ENCODE results near the gene UGT1A5. TPM values are rescaled to one million over a fixed set of nuclear protein-coding genes. Genes with fewer than 3 reads are reported as not detected.

The UGT1A5 gene
- total and polyA plus RNA-seq, 2 of the 13 experiments (the other 11 are each of a cell fraction or from before 2014, with no cell fraction given), result not detected

DNA sequence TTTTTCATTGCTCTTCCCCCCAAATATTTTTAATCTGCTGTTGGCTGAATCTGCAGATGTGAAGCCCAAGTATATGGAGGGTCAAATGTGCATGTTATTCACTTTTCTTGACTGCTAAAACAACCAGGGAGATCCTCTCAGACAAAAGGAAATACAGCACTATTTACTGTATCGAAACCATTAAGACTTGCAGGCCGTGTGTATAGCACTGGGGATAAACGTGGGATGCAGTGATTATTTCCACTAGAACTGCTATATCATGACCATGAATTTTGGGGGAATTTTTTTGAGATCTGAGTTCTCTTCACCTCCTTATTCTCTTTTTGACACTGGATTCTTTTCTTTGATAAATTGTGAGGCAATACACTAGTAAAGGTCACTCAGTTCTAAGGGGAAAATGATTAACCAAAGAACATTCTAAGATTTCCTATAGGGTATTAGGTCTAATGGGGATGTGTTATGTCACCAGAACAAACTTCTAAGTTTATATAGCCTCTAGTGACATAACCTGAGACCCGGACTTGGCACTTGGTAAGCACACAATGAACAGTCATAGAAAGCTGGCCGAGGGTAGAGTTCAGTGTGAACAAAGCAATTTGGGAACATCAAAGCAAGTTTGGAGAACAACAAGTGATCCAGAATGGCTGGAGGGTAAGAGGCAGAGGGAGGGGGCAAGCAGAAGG, 32.5 kb downstream of the UGT1A5 start (continued):
- TF ChIP-seq, protein P1, sequence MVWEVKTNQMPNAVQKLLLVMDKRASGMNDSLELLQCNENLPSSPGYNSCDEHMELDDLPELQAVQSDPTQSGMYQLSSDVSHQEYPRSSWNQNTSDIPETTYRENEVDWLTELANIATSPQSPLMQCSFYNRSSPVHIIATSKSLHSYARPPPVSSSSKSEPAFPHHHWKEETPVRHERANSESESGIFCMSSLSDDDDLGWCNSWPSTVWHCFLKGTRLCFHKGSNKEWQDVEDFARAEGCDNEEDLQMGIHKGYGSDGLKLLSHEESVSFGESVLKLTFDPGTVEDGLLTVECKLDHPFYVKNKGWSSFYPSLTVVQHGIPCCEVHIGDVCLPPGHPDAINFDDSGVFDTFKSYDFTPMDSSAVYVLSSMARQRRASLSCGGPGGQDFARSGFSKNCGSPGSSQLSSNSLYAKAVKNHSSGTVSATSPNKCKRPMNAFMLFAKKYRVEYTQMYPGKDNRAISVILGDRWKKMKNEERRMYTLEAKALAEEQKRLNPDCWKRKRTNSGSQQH (CRISPR knock-in tag; IDR thresholded peaks at IDR 0.05; ENCODE audit: low read depth), result peak; percentile 83; the same call in 1 of the 2 replicates
- TF ChIP-seq TBX2 (CRISPR knock-in tag; IDR thresholded peaks at IDR 0.05; ENCODE audit: borderline replicate concordance) (peak; percentile 100), NR3C1 (CRISPR knock-in tag; IDR thresholded peaks at IDR 0.05) (no peak), SIX4 (CRISPR knock-in tag; IDR thresholded peaks at IDR 0.05) (peak; percentile 91), ZFAT (CRISPR knock-in tag; conservative IDR thresholded peaks at IDR 0.05) (no peak), ZNF335 (CRISPR knock-in tag; IDR thresholded peaks at IDR 0.05) (peak; percentile 73; the same call in 1 of the 2 replicates), CBX5 (CRISPR knock-in tag; IDR thresholded peaks at IDR 0.05; ENCODE audit: borderline replicate concordance) (0 out of 2 replicates have a peak, but pooled peaks have one; percentile 56), ZFP37 (CRISPR knock-in tag; IDR thresholded peaks at IDR 0.05; ENCODE audit: borderline replicate concordance) (0 out of 2 replicates have a peak, but pooled peaks have one; percentile 65), ZNF839 (CRISPR knock-in tag; IDR thresholded peaks at IDR 0.05; ENCODE audit: borderline replicate concordance) (no peak), KDM6A (CRISPR knock-in tag; IDR thresholded peaks at IDR 0.05; ENCODE audit: low read depth) (peak; percentile 93), MBNL3 (CRISPR knock-in tag; conservative IDR thresholded peaks at IDR 0.05) (no peak), ZNF3 (CRISPR knock-in tag; IDR thresholded peaks at IDR 0.05) (peak; percentile 73; the same call in 1 of the 2 replicates), ZNF20 (CRISPR knock-in tag; IDR thresholded peaks at IDR 0.05) (peak; percentile 65; the same call in 1 of the 2 replicates), KAT7 (CRISPR knock-in tag; IDR thresholded peaks at IDR 0.05; ENCODE audit: borderline replicate concordance) (peak; percentile 41; the same call in 1 of the 2 replicates)
- TF ChIP-seq, protein P2, sequence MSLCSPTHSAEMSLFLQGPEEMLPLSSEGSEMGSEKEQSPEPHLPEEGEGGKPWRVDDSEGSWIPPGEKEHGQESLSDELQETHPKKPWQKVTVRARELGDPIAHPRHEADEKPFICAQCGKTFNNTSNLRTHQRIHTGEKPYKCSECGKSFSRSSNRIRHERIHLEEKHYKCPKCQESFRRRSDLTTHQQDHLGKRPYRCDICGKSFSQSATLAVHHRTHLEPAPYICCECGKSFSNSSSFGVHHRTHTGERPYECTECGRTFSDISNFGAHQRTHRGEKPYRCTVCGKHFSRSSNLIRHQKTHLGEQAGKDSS (CRISPR knock-in tag; IDR thresholded peaks at IDR 0.05; ENCODE audit: borderline replicate concordance, low read depth), result 0 out of 2 replicates have a peak, but pooled peaks have one; percentile 34
- TF ChIP-seq, protein P3, sequence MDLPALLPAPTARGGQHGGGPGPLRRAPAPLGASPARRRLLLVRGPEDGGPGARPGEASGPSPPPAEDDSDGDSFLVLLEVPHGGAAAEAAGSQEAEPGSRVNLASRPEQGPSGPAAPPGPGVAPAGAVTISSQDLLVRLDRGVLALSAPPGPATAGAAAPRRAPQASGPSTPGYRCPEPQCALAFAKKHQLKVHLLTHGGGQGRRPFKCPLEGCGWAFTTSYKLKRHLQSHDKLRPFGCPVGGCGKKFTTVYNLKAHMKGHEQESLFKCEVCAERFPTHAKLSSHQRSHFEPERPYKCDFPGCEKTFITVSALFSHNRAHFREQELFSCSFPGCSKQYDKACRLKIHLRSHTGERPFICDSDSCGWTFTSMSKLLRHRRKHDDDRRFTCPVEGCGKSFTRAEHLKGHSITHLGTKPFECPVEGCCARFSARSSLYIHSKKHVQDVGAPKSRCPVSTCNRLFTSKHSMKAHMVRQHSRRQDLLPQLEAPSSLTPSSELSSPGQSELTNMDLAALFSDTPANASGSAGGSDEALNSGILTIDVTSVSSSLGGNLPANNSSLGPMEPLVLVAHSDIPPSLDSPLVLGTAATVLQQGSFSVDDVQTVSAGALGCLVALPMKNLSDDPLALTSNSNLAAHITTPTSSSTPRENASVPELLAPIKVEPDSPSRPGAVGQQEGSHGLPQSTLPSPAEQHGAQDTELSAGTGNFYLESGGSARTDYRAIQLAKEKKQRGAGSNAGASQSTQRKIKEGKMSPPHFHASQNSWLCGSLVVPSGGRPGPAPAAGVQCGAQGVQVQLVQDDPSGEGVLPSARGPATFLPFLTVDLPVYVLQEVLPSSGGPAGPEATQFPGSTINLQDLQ (CRISPR knock-in tag; IDR thresholded peaks at IDR 0.05), result no peak
- TF ChIP-seq, protein P4, sequence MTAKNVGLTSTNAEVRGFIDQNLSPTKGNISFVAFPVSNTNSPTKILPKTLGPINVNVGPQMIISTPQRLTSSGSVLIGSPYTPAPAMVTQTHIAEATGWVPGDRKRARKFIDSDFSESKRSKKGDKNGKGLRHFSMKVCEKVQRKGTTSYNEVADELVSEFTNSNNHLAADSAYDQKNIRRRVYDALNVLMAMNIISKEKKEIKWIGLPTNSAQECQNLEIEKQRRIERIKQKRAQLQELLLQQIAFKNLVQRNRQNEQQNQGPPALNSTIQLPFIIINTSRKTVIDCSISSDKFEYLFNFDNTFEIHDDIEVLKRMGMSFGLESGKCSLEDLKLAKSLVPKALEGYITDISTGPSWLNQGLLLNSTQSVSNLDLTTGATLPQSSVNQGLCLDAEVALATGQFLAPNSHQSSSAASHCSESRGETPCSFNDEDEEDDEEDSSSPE (CRISPR knock-in tag; IDR thresholded peaks at IDR 0.05), result peak; percentile 52
- TF ChIP-seq, protein P5, sequence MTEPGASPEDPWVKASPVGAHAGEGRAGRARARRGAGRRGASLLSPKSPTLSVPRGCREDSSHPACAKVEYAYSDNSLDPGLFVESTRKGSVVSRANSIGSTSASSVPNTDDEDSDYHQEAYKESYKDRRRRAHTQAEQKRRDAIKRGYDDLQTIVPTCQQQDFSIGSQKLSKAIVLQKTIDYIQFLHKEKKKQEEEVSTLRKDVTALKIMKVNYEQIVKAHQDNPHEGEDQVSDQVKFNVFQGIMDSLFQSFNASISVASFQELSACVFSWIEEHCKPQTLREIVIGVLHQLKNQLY (CRISPR knock-in tag; IDR thresholded peaks at IDR 0.05), result peak; percentile 84
- TF ChIP-seq, protein P6, sequence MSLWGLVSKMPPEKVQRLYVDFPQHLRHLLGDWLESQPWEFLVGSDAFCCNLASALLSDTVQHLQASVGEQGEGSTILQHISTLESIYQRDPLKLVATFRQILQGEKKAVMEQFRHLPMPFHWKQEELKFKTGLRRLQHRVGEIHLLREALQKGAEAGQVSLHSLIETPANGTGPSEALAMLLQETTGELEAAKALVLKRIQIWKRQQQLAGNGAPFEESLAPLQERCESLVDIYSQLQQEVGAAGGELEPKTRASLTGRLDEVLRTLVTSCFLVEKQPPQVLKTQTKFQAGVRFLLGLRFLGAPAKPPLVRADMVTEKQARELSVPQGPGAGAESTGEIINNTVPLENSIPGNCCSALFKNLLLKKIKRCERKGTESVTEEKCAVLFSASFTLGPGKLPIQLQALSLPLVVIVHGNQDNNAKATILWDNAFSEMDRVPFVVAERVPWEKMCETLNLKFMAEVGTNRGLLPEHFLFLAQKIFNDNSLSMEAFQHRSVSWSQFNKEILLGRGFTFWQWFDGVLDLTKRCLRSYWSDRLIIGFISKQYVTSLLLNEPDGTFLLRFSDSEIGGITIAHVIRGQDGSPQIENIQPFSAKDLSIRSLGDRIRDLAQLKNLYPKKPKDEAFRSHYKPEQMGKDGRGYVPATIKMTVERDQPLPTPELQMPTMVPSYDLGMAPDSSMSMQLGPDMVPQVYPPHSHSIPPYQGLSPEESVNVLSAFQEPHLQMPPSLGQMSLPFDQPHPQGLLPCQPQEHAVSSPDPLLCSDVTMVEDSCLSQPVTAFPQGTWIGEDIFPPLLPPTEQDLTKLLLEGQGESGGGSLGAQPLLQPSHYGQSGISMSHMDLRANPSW (CRISPR knock-in tag; IDR thresholded peaks at IDR 0.05; ENCODE audit: borderline replicate concordance), result 0 out of 2 replicates have a peak, but pooled peaks have one; percentile 44

Data from HepG2 (cell line).